Neural cell (in vitro differentiated cells): ENCODE measurements around the gene NUDT4. TPM values are rescaled to one million over a fixed set of nuclear protein-coding genes. Genes with fewer than 3 reads are reported as not detected.

Experiments
- H2AFZ ChIP-seq: fragments of 200-600, 300-800 bp; sonication (generic), shearing (Covaris generic); 2 replicates; pipeline ENCODE4 v1.6.0; 2014; ENCODE audit warnings: low read depth, mild to moderate bottlenecking, antibody characterized with exemption, low read length, moderate library complexity
- H3F3A ChIP-seq: fragments of 200-600 bp; shearing (Covaris generic); 2 replicates; pipeline ENCODE4 v1.6.1; 2016; ENCODE audit warnings: mild to moderate bottlenecking, moderate library complexity, mixed read lengths, antibody characterized with exemption, low read length; ENCODE audit not compliant: insufficient read depth, poor library complexity, severe bottlenecking
- H3K27ac ChIP-seq: fragments of 200-600, 300-800 bp; sonication (generic), shearing (Covaris generic); 2 replicates; pipeline ENCODE4 v1.5.1; 2014; ENCODE audit warnings: mild to moderate bottlenecking, low read length, moderate library complexity
- H3K27me3 ChIP-seq: fragments of 300-800, 200-600 bp; sonication (generic), shearing (Covaris generic); 2 replicates; pipeline ENCODE4 v1.6.0; 2014; ENCODE audit warnings: mild to moderate bottlenecking, low read depth, low read length, moderate library complexity; ENCODE audit not compliant: insufficient read depth
- H3K36me3 ChIP-seq: fragments of 300-800, 200-600 bp; sonication (generic), shearing (Covaris generic); 2 replicates; pipeline ENCODE4 v1.5.1; 2014; ENCODE audit warnings: mild to moderate bottlenecking, antibody characterized with exemption, low read length, moderate library complexity; ENCODE audit not compliant: insufficient read depth
- H3K4me2 ChIP-seq: fragments of 300-800, 200-600 bp; sonication (generic), shearing (Covaris generic); 2 replicates; pipeline ENCODE4 v1.6.0; 2014; ENCODE audit warnings: mild to moderate bottlenecking, low read length
- H3K4me3 ChIP-seq: fragments of 300-800, 200-600 bp; sonication (generic), shearing (Covaris generic); 2 replicates; pipeline ENCODE4 v1.5.1; 2014; ENCODE audit warnings: mild to moderate bottlenecking, low read length, moderate library complexity
- H3K79me2 ChIP-seq: fragments of 200-600 bp; shearing (Covaris generic); replicated peaks from 2 replicates; pipeline ENCODE4 v1.6.0; 2014; ENCODE audit warnings: mild to moderate bottlenecking, low read length, moderate library complexity; ENCODE audit not compliant: insufficient read depth
- H3K9ac ChIP-seq: fragments of 300-800, 200-600 bp; sonication (generic), shearing (Covaris generic); 2 replicates; pipeline ENCODE4 v1.6.1; 2016; ENCODE audit warnings: mild to moderate bottlenecking, low read length, mixed read lengths
- H3K9me2 ChIP-seq: fragments of 200-600 bp; shearing (Covaris generic); 2 replicates; pipeline ENCODE4 v1.6.1; 2016; ENCODE audit warnings: mild to moderate bottlenecking, low read length, mixed read lengths; ENCODE audit not compliant: insufficient read depth
- H3K9me3 ChIP-seq: fragments of 200-600, 300-800 bp; sonication (generic), shearing (Covaris generic); 2 replicates; pipeline ENCODE4 v1.6.1; 2016; ENCODE audit warnings: mild to moderate bottlenecking, mixed run types, low read length, moderate library complexity, mixed read lengths
- H4K20me1 ChIP-seq: fragments of 200-600 bp; shearing (Covaris generic); 2 replicates; pipeline ENCODE4 v1.6.1; 2016; ENCODE audit warnings: mild to moderate bottlenecking, mixed run types; ENCODE audit not compliant: insufficient read depth
- EP300 ChIP-seq: fragments of 450-650 bp; conservative IDR thresholded peaks from 2 replicates; pipeline ENCODE4 v1.6.1; 2014; ENCODE audit warnings: antibody characterized with exemption, mild to moderate bottlenecking, moderate library complexity; ENCODE audit not compliant: poor library complexity, severe bottlenecking
- EZH2 ChIP-seq: fragments of 200-600, 300-800 bp; shearing (Covaris generic), sonication (generic); IDR thresholded peaks from 2 replicates; pipeline ENCODE4 v1.6.1; 2014; ENCODE audit warnings: antibody characterized with exemption, low read length, borderline replicate concordance, mild to moderate bottlenecking; ENCODE audit not compliant: insufficient read depth, poor library complexity, severe bottlenecking
- MXI1 ChIP-seq: fragments of 450-650 bp; conservative IDR thresholded peaks from 2 replicates; pipeline ENCODE4 v1.6.1; 2014; ENCODE audit warnings: antibody characterized with exemption, mild to moderate bottlenecking; ENCODE audit not compliant: poor library complexity, severe bottlenecking
- POLR2AphosphoS5 ChIP-seq: IDR thresholded peaks from 2 replicates; pipeline ENCODE4 v1.6.1; 2012
- RAD21 ChIP-seq: fragments of 450-650 bp; conservative IDR thresholded peaks from 2 replicates; pipeline ENCODE4 v1.6.1; 2014; ENCODE audit warnings: antibody characterized with exemption, mild to moderate bottlenecking, moderate library complexity
- REST ChIP-seq: IDR thresholded peaks from 2 replicates; pipeline ENCODE4 v1.6.1; 2012; ENCODE audit warnings: borderline replicate concordance
- SMC3 ChIP-seq: fragments of 450-650 bp; conservative IDR thresholded peaks from 2 replicates; pipeline ENCODE4 v1.6.1; 2014; ENCODE audit warnings: antibody characterized with exemption, mild to moderate bottlenecking, moderate library complexity; ENCODE audit not compliant: poor library complexity
- TAF1 ChIP-seq: IDR thresholded peaks from 2 replicates; pipeline ENCODE4 v1.6.1; 2012; ENCODE audit warnings: low read depth
- polyA plus RNA-seq: library from polyadenylated mRNA; depleted of rRNA; stranded (reverse); fragments of >200 nt; gene quantifications from 2 replicates; pipeline ENCODE4 v1.2.3, GENCODE V29; 2014
- TF ChIP-seq, protein P1 (sequence below): fragments of 450-650 bp; IDR thresholded peaks from 2 replicates; pipeline ENCODE4 v1.5.1; 2014; ENCODE audit warnings: antibody characterized with exemption, mild to moderate bottlenecking, moderate library complexity; ENCODE audit not compliant: poor library complexity, severe bottlenecking

NUDT4 gene
- polyA plus RNA-seq, 1 donor from 2014 or later: 39.9 TPM

DNA sequence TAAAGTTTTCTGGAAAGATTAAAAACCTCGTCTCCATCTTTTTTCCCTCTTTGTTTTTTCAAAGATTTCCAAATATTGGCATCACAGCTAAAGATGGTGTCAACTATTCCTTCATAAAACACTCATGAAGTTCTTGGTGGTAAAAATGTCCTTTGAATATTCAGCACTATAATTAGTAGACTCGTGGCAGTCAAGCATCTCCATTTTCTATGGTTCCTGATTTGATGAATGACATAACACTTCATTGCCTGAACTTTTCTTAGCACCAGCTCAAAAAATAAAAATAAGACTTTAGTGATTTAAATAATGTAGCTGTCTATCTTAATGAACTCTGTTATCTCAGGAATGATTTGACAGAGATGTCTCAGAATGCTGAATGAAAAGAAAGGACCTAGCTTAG is 44.3 kb downstream of the NUDT4 start:
- Histone ChIP-seq H3K9ac (no peak overlapping the region), H3K9me2 (no peaks in the 10 kb centered on the region), H3K79me2 (peaks cover 78% of the 10 kb centered on the region), H3K36me3 (no peaks in the 10 kb centered on the region), H4K20me1 (no peaks in the 10 kb centered on the region), H3K4me2 (no peak overlapping the region), H3F3A (no peaks in the 10 kb centered on the region), H3K9me3 (no peaks in the 10 kb centered on the region), H3K27me3 (no peaks in the 10 kb centered on the region), H3K27ac (no peak overlapping the region), H3K4me3 (no peak overlapping the region), H2AFZ (no peak overlapping the region)
- TF ChIP-seq POLR2AphosphoS5 (no peak), REST (no peak)
- TF ChIP-seq, protein P1, sequence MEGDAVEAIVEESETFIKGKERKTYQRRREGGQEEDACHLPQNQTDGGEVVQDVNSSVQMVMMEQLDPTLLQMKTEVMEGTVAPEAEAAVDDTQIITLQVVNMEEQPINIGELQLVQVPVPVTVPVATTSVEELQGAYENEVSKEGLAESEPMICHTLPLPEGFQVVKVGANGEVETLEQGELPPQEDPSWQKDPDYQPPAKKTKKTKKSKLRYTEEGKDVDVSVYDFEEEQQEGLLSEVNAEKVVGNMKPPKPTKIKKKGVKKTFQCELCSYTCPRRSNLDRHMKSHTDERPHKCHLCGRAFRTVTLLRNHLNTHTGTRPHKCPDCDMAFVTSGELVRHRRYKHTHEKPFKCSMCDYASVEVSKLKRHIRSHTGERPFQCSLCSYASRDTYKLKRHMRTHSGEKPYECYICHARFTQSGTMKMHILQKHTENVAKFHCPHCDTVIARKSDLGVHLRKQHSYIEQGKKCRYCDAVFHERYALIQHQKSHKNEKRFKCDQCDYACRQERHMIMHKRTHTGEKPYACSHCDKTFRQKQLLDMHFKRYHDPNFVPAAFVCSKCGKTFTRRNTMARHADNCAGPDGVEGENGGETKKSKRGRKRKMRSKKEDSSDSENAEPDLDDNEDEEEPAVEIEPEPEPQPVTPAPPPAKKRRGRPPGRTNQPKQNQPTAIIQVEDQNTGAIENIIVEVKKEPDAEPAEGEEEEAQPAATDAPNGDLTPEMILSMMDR: no peak

GRCh38 chr12:93425736-93426411 is 48.1 kb downstream of the NUDT4 start:
- Histone ChIP-seq H3K36me3 (no peaks in the 10 kb centered on the region), H3F3A (no peaks in the 10 kb centered on the region), H3K27ac (no peak overlapping the region), H3K9me3 (no peaks in the 10 kb centered on the region), H3K27me3 (no peaks in the 10 kb centered on the region), H2AFZ (no peak overlapping the region), H3K9me2 (no peaks in the 10 kb centered on the region), H4K20me1 (no peaks in the 10 kb centered on the region), H3K9ac (no peak overlapping the region), H3K4me3 (no peak overlapping the region), H3K79me2 (peaks cover 87% of the 10 kb centered on the region), H3K4me2 (no peak overlapping the region)
- no peak for TF ChIP-seq EZH2
- TF ChIP-seq, protein P1: no peak
- no peak for TF ChIP-seq RAD21
- no peak for TF ChIP-seq TAF1
- TF ChIP-seq REST: no peak
- no peak for TF ChIP-seq MXI1
- TF ChIP-seq POLR2AphosphoS5: no peak
- TF ChIP-seq SMC3: no peak
- TF ChIP-seq EP300: no peak
